K562 (cell line): ENCODE data around the gene XKR3. TPM values are rescaled to one million over a fixed set of nuclear protein-coding genes. Genes with fewer than 3 reads are reported as not detected.

Experiments
- ATAC-seq: fragments of 200-7000 bp; cut with Tn5 transposase; 3 replicates; pipeline ENCODE4 v1.9.1; 2020; ENCODE audit warnings: moderate library complexity
- BruUV-seq: library from RNA; stranded (reverse); fragments of 400-500 nt; replicated peaks from 2 replicates; lab custom pipeline; 2021; lab: Mats Ljungman, UMichigan
- CTCF ChIA-PET: fragments of 300-600 bp; formaldehyde crosslinking; extraction: SDS; loops from one replicate; lab custom pipeline; 2021; ENCODE audit warnings: low intra/inter-chr PET ratio; lab: Yijun Ruan, JAX
- POLR2A ChIA-PET: fragments of 300-600, 350-650 bp; sonication (Branson Sonifier 250); formaldehyde crosslinking; extraction: SDS; loops from one replicate; lab custom pipeline; 2021; ENCODE audit warnings: antibody characterized with exemption, inconsistent platforms; lab: Yijun Ruan, JAX
- DNase-seq, 4 experiments: peaks; one replicate each; pipeline versions ENCODE4 v3.0.0 to v3.0.0-alpha.2; 2011 to 2018; ENCODE audit warnings: low spot score in 3 of 4, mixed read lengths in 3 of 4; ENCODE audit errors: extremely low read depth in 1 of 4
- FAIRE-seq: peaks from 2 replicates; lab custom pipeline; 2011; peaks lifted over from hg19 to GRCh38; lab: Jason Lieb, UNC
- H2AFZ ChIP-seq: 2 replicates; pipeline ENCODE4 v1.6.0; 2011; ENCODE audit warnings: low read depth, low read length, control low read depth, inconsistent platforms
- H3K27ac ChIP-seq: fragments of 200-600 bp; 3 replicates; pipeline ENCODE4 v1.8.0; 2011; ENCODE audit warnings: low read depth, mild to moderate bottlenecking, control low read depth, inconsistent platforms, low read length, moderate library complexity, mixed read lengths; ENCODE audit errors: extremely low read depth
- H3K27me3 ChIP-seq, 2 experiments: fragments of 300-600 bp in 1 of 2; 2 replicates in 1 of 2; 3 replicates in 1 of 2; pipeline versions ENCODE4 v1.6.0 to v1.8.0; 2011; ENCODE audit warnings: inconsistent platforms in 2 of 2, low read length in 2 of 2, mild to moderate bottlenecking in 1 of 2, mixed read lengths in 1 of 2, moderate library complexity in 1 of 2; ENCODE audit not compliant: control insufficient read depth in 2 of 2, insufficient read depth in 2 of 2
- H3K36me3 ChIP-seq: fragments of 300-600 bp; 3 replicates; pipeline ENCODE4 v1.8.0; 2011; ENCODE audit warnings: mild to moderate bottlenecking, low read length, inconsistent platforms; ENCODE audit not compliant: control insufficient read depth, insufficient read depth
- H3K4me1 ChIP-seq, 2 experiments: fragments of 200-600 bp in 1 of 2; replicated peaks in 1 of 2; 2 replicates in 1 of 2; 3 replicates in 1 of 2; pipeline versions ENCODE4 v1.5.1 to v1.8.0; 2011; ENCODE audit warnings: inconsistent platforms in 2 of 2, low read length in 2 of 2, mild to moderate bottlenecking in 1 of 2, mixed read lengths in 1 of 2, moderate library complexity in 1 of 2; ENCODE audit not compliant: control insufficient read depth in 2 of 2, insufficient read depth in 2 of 2
- H3K4me2 ChIP-seq: 2 replicates; pipeline ENCODE4 v1.6.1; 2011; ENCODE audit warnings: low read length, control low read depth, inconsistent platforms, mixed read lengths; ENCODE audit not compliant: insufficient read depth
- H3K4me3 ChIP-seq: fragments of 200-600 bp; sonication (generic), shearing (Covaris generic); 2 replicates; pipeline ENCODE4 v1.5.1; 2016; ENCODE audit warnings: control low read depth, inconsistent platforms
- H3K79me2 ChIP-seq: fragments of 200-600 bp; 3 replicates; pipeline ENCODE4 v1.8.0; 2011; ENCODE audit warnings: low read length, inconsistent platforms; ENCODE audit not compliant: control insufficient read depth, insufficient read depth
- H3K9ac ChIP-seq, 2 experiments: 2 replicates each; pipeline versions ENCODE4 v1.6.0 to v1.6.1; 2011; ENCODE audit warnings: low read depth in 2 of 2, low read length in 2 of 2, control low read depth in 1 of 2, inconsistent platforms in 1 of 2, mild to moderate bottlenecking in 1 of 2, mixed read lengths in 1 of 2; ENCODE audit not compliant: insufficient read depth in 1 of 2
- H3K9me1 ChIP-seq: one replicate; pipeline ENCODE4 v1.6.0; 2011; ENCODE audit warnings: inconsistent platforms, mild to moderate bottlenecking, low read length, moderate library complexity; ENCODE audit not compliant: control insufficient read depth, insufficient read depth
- H3K9me3 ChIP-seq: replicated peaks from 2 replicates; pipeline ENCODE4 v1.5.1; 2011; ENCODE audit warnings: low read depth, low read length, inconsistent platforms; ENCODE audit not compliant: control insufficient read depth, insufficient read depth
- H4K20me1 ChIP-seq: replicated peaks from 2 replicates; pipeline ENCODE4 v1.6.1; 2011; ENCODE audit warnings: low read length, inconsistent platforms, mixed read lengths; ENCODE audit not compliant: control insufficient read depth, insufficient read depth
- ASH1L ChIP-seq: fragments of 450-650 bp; IDR thresholded peaks from 2 replicates; pipeline ENCODE4 v1.6.1; 2018; ENCODE audit warnings: borderline replicate concordance, mild to moderate bottlenecking, low read depth; ENCODE audit not compliant: partially characterized antibody
- CEBPB ChIP-seq: fragments of 450-650 bp; IDR thresholded peaks from 2 replicates; pipeline ENCODE4 v1.6.1; 2016; ENCODE audit warnings: missing genetic modification characterization, missing compliant biosample characterization
- CEBPG ChIP-seq, 3 experiments: fragments of 200-800 bp in 1 of 3; sonication (Bioruptor generic) in 1 of 3; sonication (generic) in 1 of 3; formaldehyde crosslinking in 1 of 3; IDR thresholded peaks in 2 of 3; conservative IDR thresholded peaks in 1 of 3; 2 replicates each; pipeline versions ENCODE4 v1.6.1 to v1.8.0; 2016 to 2022; ENCODE audit warnings: missing compliant biosample characterization in 2 of 3, missing genetic modification characterization in 2 of 3, mild to moderate bottlenecking in 1 of 3, missing genetic modification reagents in 1 of 3
- HNRNPH1 ChIP-seq: fragments of 200-400 bp; formaldehyde crosslinking; optimal IDR thresholded peaks from 2 replicates; pipeline ENCODE3; 2017; ENCODE audit warnings: low read depth, mild to moderate bottlenecking, low read length, moderate library complexity
- POLR2H ChIP-seq: IDR thresholded peaks from 2 replicates; pipeline ENCODE4 v1.6.1; 2016; ENCODE audit warnings: missing genetic modification characterization, low read depth, mild to moderate bottlenecking, control low read depth, missing compliant biosample characterization, moderate library complexity
- SNIP1 ChIP-seq: fragments of 450-650 bp; IDR thresholded peaks from 2 replicates; pipeline ENCODE4 v1.7.1; 2017; ENCODE audit warnings: low read depth, mild to moderate bottlenecking
- ZNF354B ChIP-seq: fragments of 250-450 bp; sonication (Bioruptor Pico); IDR thresholded peaks from 2 replicates; pipeline ENCODE4 v1.4.0; 2020
- ZNF507 ChIP-seq: conservative IDR thresholded peaks from 2 replicates; pipeline ENCODE4 v1.6.1; 2017; ENCODE audit warnings: missing genetic modification characterization, missing compliant biosample characterization
- ZNF717 ChIP-seq: fragments of 250-450 bp; sonication (Bioruptor Pico); IDR thresholded peaks from 2 replicates; pipeline ENCODE4 v1.5.0; 2021
- WGBS: fragments of 100-300 bp; shearing (Covaris generic); methylation state at CpG from one replicate; pipeline ENCODE4 v1.1.6; 2016; ENCODE audit warnings: low coverage, mixed read lengths; ENCODE audit not compliant: insufficient coverage; ENCODE audit errors: missing lambda C conversion rate; 5-methylcytosine and 5-hydroxymethylcytosine counted together
- in situ Hi-C: fragments of 300-500 bp; cut with MboI; formaldehyde crosslinking; loops from 4 replicates; pipeline ENCODE4 v1.15.0; 2018; ENCODE audit warnings: inconsistent platforms, mixed read lengths
- intact Hi-C: fragments of 100-400 bp; cut with micrococcal nuclease; formaldehyde crosslinking; loops from 2 replicates; pipeline ENCODE4 v1.14.2; 2022
- polyA plus RNA-seq, 8 experiments: library from polyadenylated mRNA; depleted of rRNA in 4 of 8; stranded (reverse) in 5 of 8; unstranded in 3 of 8; fragments of >200 nt; fragmentation: Nextera tagmentation in 2 of 8; fragmentation: Illumina TruSeq in 1 of 8; extraction: Ambion mirVana in 2 of 8; extraction: Trizol in 1 of 8; gene quantifications; 2 replicates each; pipeline versions ENCODE4 v1.2.1 to v1.2.3, GENCODE V29; 2011 to 2014; ENCODE audit warnings: inconsistent platforms in 1 of 8, missing spikeins in 1 of 8
- total RNA-seq, 7 experiments: library from RNA; depleted of rRNA in 6 of 7; stranded (reverse); fragments of >200 nt in 6 of 7; fragmentation: Illumina TruSeq in 2 of 7; extraction: Trizol in 2 of 7; gene quantifications; 2 replicates each; pipeline versions ENCODE4 v1.2.1 to v1.2.3, GENCODE V29; 2011 to 2021; ENCODE audit warnings: low replicate concordance in 1 of 7
- TF ChIP-seq, protein P1 (sequence below), 2 experiments: fragments of 450-650 bp; conservative IDR thresholded peaks; 2 replicates each; pipeline ENCODE4 v1.6.1; 2017; ENCODE audit warnings: mild to moderate bottlenecking in 2 of 2, moderate library complexity in 2 of 2

Gene XKR3
- total and polyA plus RNA-seq, 9 of the 15 experiments (the other 6 are each of a cell fraction or from before 2014, with no cell fraction given): 3.5 to 11.5 (median 7.1) TPM

DNA sequence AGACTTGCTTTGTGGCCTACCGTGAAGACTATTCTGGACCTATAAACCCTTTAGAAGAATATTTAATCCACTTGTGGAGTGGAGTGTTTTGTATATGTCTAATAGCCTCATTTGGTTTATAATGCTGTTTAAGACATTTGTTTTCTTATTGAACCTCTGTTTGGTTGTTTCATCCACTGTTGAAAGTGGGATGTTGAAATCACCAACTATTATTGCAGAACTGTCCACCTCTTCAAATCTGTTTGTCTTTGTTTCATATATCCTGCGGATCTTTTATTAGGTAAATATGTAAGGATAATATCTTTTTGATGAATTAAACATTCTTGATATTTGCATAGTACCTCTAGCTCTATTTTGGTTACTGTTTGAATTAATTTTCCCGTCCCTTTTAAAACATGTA is 49.1 kb downstream of the XKR3 start:
- Histone ChIP-seq H3K36me3 (no peaks in the 10 kb centered on the region), H3K9ac (no peak overlapping the region), H4K20me1 (no peaks in the 10 kb centered on the region), H2AFZ (no peak overlapping the region), H3K79me2 (no peaks in the 10 kb centered on the region), H3K27me3 (no peaks in the 10 kb centered on the region), H3K4me3 (no peak overlapping the region), H3K9me3 (no peaks in the 10 kb centered on the region; the same call in 1 of the 2 replicates), H3K9me1 (no peaks in the 10 kb centered on the region), H3K4me2 (no peak overlapping the region), H3K27ac (no peak overlapping the region), H3K4me1 (no peaks in the 10 kb centered on the region; a peak in 1 of 5 replicates)
- in situ Hi-C loops (no loop called here), intact Hi-C loops (loop anchor here (10.0 kb wide), 1 partner anchor 119 kb away; no protein-coding TSS in a partner anchor)
- WGBS: 26% methylated on average over 3 of the region's 3 CpGs
- FAIRE-seq: no peak
- POLR2A ChIA-PET: no interaction called here
- DNase-seq: no peak
- CTCF ChIA-PET: no interaction called here
- ATAC-seq: no peak
- 0 out of 2 replicates have a peak, but pooled peaks have one; percentile 70 for TF ChIP-seq ZNF717 (CRISPR knock-in tag)
- TF ChIP-seq ZNF354B (CRISPR knock-in tag): no peak
- TF ChIP-seq ZNF507 (tag): 0 out of 2 replicates have a peak, but pooled peaks have one; percentile 27
- peak; percentile 25; the same call in 1 of the 2 replicates for TF ChIP-seq POLR2H (tag)
- no peak for TF ChIP-seq SNIP1
- TF ChIP-seq CEBPG (CRISPR knock-in tag; IDR thresholded peaks at IDR 0.05): no peak
- TF ChIP-seq CEBPG (tag; conservative IDR thresholded peaks at IDR 0.05 in 1 of 2, IDR thresholded peaks at IDR 0.05 in 1 of 2): peak in 1 of 2 experiments; percentile 57; a peak in 3 of 4 replicates
- TF ChIP-seq HNRNPH1: no peak
- TF ChIP-seq CEBPB (tag): peak; percentile 62; the same call in 1 of the 2 replicates
- peak; percentile 21 for TF ChIP-seq ASH1L
- TF ChIP-seq, protein P1, sequence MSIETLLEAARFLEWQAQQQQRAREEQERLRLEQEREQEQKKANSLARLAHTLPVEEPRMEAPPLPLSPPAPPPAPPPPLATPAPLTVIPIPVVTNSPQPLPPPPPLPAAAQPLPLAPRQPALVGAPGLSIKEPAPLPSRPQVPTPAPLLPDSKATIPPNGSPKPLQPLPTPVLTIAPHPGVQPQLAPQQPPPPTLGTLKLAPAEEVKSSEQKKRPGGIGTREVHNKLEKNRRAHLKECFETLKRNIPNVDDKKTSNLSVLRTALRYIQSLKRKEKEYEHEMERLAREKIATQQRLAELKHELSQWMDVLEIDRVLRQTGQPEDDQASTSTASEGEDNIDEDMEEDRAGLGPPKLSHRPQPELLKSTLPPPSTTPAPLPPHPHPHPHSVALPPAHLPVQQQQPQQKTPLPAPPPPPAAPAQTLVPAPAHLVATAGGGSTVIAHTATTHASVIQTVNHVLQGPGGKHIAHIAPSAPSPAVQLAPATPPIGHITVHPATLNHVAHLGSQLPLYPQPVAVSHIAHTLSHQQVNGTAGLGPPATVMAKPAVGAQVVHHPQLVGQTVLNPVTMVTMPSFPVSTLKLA (conservative IDR thresholded peaks at IDR 0.05): no peak
- no TSS peak for BruUV-seq
